T-helper 1 cell treated with Interleukin-12 subunit alpha and Interleukin-12 subunit beta and Interleukin-4 antibody, amounts not matched to agents 30 ng/mL and 1 ng/mL, for 36 hours (primary cell): ENCODE results near the gene HOXD8. TPM values are rescaled to one million over a fixed set of nuclear protein-coding genes. Genes with fewer than 3 reads are reported as not detected.

ENCODE experiments used
- intact Hi-C: fragments of 100-400 bp; cut with micrococcal nuclease; formaldehyde crosslinking; loops from one replicate; pipeline ENCODE4 v1.15.1; 2024
- total RNA-seq: library from RNA; stranded (reverse); gene quantifications from 2 replicates; pipeline ENCODE4 v1.2.3, GENCODE V29; 2022

The HOXD8 gene
- total RNA-seq, 1 donor from 2014 or later: not detected

DNA sequence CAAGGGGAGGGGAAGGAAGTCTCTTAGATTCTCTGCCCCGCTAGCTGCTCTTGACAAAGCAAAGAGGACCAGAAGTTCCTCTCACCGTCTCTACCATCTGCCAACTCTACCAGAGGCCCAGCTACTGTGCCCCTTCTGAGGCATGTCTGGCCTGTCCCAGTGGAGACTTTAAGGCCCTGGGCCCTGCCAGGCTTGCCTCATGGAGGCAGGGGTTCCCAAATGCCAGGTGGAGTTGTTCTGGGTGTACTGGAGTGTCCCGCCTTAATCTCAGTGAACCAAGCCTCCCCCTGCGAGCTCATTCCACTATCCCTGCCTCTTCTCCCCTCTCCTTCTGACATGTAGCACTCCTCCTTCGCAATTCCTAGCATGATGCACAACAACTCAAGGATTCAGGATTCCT is 27.7 kb upstream of the HOXD8 start:
- intact Hi-C loops: no loop called here

DNA sequence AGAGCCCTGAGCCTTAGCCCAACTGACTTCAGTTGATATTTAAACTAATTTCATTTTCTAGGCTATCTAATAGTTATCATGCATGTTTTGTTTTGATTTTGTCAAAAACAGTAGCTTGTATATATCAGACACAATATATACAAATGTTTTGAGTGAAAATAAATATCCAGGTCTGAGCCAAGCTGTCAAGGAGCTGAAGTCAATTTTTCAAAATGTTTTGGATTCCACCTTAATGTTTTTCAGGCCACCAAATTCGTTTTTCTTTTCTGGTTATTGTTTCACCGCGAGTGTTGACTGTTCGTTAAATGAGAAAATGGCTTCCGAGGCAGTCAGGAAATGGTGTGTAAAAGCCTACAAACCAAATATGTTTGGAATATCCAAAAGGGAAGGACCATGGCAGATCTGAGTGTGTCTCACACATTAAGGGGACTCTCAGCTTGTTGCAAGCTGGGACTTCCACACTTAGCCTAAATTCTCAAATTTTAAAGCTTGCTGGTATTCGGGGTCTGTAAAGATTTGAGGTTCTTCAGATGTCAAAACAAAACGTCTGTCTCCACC is 27.1 kb upstream of the HOXD8 start:
- intact Hi-C loops: no loop called here

- intact Hi-C loops: no loop called here
These were observed 26.3 kb upstream of the HOXD8 start for GRCh38 chr2:176103194-176103593.

- intact Hi-C loops: no loop called here
These were observed 25.7 kb upstream of the HOXD8 start for GRCh38 chr2:176103742-176104315.

DNA sequence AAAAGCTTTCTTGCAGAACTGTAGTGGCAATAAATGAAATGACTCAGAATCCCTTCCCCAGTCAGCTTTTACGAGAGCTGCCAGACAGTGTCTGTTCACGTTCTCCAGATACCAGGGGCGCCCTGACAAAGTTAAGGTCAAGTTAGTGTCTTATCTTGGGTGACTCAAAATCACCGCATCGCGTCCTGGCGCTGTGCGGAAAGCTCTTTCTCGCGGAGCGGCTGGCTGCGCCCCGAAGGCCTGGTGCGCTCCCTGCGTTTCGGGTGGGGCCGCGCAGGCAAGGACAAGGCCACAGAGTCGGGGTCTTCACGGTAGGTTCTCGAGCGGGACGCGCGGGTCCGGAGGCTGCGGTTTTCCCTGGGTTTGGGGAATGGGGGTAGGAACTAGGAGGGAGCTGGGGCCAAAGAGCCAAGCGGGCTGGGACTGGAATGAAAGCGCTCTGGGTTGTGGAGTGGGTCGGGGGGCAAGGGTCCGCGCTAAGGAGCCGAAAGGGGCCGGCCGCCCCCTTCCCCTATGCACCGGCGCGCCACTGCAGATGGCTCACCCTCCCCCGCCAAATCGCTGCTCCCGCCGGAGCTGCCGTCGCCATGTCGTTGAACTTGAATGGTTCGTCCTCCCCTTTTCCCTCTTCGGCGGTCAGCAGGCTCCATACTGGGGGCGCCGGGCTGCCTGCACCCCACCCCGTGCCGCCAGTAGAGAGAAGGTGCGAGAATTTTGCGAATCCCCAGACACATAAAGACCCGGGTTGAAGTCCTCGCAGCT is 25.0 kb upstream of the HOXD8 start:
- intact Hi-C loops: no loop called here

DNA sequence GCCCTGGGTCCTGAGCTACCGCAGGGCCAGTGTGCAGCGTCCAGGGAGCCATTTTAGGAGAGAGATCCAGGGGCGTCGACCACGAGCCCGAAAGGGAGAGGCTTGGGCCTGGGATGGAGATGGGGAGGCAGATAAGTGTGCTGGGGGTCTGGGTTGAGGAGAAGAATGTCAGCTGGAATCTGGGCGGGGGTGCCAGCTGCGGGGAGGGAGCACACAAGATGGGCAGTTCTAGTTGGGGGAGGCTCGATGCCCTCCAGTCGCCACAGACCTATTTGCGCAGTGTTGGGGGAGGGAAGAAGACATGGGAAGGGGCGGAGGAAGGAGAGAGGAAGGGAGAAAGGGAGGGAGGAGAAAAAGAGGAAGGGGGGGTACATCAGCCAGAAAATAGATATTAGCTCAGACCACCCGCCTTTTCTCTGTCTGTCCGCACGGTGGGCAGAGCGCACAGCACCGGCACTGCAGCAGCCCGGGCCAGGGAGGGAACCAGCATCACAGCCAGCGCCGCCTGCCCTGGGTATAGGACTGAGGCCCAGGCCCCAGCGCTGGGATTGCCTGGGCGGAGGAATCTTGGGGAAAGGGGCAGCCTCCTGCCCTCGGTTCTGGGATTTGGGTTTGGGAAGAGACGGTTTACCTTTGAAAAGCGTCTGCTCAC is 24.3 kb upstream of the HOXD8 start:
- intact Hi-C loops: no loop called here

DNA sequence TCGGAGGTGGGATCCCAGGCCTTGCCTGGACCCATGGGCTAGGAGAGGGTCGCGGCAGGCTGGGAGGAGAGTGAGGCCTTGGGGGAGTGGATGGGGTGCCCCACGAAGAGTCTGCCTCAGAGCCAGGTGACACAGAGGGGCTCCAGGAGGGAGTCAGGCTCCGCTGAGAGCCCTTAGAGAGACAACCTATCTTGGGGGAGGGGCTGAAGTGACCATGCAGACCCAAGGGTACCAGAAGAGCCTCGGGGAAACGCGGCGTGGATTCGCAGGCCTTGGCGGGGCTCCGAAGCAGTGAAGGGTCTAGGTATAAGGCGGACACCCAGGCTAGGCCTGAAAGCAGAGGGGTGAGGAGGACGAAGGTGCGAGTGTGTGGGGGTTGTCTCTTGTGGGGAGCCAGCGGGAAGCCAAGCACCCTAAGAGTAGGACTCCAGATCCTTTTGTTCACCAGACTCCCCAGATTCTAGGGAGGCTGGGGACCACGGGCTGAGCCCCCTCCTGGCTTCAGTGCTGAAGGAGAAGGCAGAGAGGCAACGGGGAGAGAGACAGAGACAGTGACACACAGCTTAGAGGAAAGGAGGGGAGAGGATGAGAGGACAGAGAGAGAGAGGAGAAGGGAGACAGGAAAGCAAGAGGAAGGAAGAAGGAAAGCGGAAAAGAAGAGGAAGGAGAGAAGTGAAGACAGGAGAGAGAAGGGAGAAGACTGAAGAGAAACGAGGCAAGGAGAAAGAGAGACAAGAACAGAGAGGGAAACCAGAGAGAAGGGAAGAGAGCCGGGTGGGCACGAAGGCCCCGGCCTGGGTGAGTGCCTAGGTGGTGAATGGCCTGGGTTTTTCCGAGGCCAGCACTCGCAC is 23.6 kb upstream of the HOXD8 start:
- intact Hi-C loops: no loop called here

GRCh38 chr2:176106581-176107539 is 22.6 kb upstream of the HOXD8 start, which contains the start of gene HOXD11:
HOXD11 (plus strand) TSS chr2:176107280; CDS start chr2:176107356, 76 bp downstream.
- intact Hi-C loops: no loop called here

DNA sequence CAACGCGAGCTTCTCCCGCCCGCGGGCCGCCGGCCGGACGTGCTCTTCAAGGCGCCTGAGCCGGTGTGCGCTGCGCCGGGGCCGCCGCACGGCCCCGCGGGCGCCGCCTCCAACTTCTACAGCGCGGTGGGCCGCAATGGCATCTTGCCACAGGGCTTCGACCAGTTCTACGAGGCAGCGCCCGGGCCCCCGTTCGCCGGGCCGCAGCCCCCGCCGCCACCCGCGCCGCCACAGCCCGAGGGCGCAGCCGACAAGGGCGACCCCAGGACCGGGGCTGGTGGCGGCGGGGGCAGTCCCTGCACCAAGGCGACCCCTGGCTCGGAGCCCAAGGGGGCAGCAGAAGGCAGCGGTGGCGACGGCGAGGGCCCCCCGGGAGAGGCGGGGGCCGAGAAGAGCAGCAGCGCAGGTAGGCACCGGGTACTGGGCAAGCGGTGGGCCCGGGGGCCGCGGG is 21.7 kb upstream of the HOXD8 start:
- intact Hi-C loops: no loop called here

GRCh38 chr2:176109192-176109901 is 20.2 kb upstream of the HOXD8 start:
- intact Hi-C loops: loop anchor here (1.0 kb wide), 2 partner anchors 10 to 52 kb away; no protein-coding TSS in a partner anchor

DNA sequence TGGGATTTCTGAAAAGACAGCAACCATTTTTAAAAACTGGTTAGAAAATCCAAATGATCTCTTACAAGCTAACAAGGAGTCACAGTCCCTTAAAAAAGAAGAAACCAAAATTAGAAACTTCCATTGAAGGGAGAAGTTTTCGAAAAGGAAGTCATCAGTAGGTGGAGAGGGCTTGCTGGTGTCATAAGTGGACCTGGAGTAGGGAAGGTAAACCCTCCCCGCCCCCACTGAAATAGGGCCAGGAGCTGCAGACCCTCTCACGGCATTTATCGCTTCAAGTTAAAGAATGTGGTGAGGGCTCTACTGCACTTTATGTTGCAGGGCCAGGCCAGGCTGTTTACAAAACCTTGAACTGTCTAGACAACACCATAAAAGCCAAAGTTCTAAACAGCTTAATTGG is 19.6 kb upstream of the HOXD8 start:
- intact Hi-C loops: loop anchor here (1.0 to 2.0 kb wide), 4 partner anchors 9 to 51 kb away; no protein-coding TSS in a partner anchor

DNA sequence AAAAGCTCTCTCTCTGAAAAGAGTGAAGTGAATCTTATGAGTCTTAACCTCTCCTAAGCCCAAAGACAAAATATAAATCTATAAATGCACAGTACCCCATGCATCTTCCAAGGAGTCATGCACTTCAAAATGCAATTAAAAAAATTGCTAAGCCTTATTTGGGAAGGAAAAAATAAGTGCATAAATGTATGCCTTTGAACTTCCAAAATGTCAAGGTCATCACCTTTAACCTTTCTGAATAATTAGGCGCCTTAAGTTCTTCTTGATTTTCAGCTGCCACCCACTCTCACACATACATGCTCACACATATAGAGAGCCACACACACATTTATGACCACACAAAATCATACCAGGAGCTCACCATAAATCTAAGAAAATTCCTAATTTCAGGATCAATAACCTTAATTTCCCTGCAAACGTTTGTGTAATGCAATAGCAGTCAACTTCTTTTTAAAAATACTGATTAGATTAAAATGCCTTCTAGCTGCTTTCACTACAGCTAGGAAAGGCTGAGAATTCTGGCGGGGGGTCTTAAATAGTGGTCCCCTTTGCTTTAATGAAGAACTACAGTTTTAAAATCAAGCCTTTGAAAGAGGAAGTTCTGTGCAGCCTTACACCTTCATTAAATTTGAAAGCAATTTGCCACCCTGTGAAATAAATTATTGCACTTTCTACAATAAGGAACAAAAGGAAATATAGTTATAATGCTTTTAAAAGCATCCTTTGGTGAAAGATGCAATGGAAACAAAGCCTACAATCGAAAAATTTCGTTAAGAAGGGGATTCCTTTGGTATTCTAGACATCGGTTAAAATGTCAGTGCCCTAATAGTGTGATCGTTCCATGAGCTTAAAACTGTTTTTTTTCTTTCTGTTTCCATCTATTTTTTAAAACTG is 18.8 kb upstream of the HOXD8 start:
- intact Hi-C loops: loop anchor here (2.0 kb wide), 2 partner anchors 22 to 32 kb away; no protein-coding TSS in a partner anchor

DNA sequence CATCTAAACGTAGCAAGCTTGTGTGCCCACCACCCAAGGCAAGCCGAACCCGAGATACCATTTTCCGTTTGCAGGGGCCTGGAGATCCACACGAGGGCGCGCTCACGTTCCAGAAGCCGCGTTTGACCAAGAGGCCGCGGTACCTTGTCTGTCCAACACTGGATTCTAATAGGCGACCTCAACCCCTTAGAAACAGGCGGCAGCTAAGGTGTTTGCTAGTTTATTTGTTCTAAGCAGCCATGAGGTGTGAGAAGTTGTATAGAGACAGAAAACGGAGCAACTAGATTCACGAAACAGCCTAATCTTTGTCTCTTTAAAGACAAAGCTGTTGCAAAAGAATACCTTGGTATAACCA is 18.2 kb upstream of the HOXD8 start:
- intact Hi-C loops: loop anchor here (2.0 kb wide), 2 partner anchors 22 to 32 kb away; no protein-coding TSS in a partner anchor

GRCh38 chr2:176111846-176112374 is 17.6 kb upstream of the HOXD8 start:
- intact Hi-C loops: loop anchor here (2.0 kb wide), 2 partner anchors 21 to 33 kb away; no protein-coding TSS in a partner anchor

DNA sequence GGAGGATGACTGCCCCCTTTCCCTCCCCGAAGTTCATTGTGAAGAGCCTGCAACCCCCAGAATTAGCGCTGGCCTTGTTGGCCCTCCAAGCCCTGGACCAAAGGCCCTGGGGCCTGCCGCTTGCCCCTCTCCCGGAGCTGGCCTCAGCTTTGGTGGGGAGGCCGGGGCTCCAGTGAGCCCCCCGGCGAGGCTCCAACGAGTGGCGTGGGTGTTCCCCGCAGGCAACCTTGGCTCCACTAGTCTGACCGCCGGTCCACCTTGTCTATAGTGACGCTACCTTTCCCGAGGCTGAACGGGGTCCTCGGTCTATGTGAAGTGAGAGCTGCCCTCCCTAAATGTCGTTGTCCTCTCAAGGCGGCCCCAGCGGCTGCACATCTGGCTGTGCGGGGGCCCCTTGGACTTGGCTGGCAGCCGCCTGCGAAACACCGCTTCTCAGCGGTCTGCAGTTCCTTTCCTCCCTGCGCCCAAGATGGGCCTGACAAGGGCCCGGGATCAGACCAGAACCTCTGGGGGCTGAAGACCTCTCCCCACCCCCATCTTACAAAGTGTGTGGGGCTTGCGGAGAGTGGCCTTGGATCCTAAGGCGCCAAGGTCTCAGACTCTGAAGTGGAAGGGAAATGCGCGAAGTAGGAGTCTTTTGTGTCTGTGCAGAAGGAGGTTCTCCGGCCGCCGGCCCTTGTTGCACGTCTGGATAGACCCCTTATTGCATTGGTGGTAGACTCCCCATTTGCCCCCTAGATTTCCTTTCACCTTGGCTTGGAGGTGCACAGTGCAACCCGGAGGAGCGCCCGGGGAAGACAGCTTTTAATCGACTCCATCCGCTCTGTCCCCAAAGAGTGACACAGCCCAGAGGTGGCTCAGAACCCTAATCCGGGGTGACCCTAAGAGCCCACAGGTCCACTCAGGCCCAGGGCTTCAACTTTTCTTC is 16.9 kb upstream of the HOXD8 start:
- intact Hi-C loops: no loop called here

GRCh38 chr2:176114120-176114929 is 15.2 kb upstream of the HOXD8 start:
- intact Hi-C loops: no loop called here
